ENCODE results near the gene KCNN3.

KCNN3 gene

GRCh38 chr1:154851392-154852177 lies 18.5 kb downstream of the KCNN3 start (continued):
- no peak for TF ChIP-seq CSRNP3 (CRISPR knock-in tag; IDR thresholded peaks at IDR 0.05)
- no peak for TF ChIP-seq PPARA (CRISPR knock-in tag; IDR thresholded peaks at IDR 0.05; ENCODE audit: borderline replicate concordance)
- TF ChIP-seq SNAI2 (CRISPR knock-in tag; IDR thresholded peaks at IDR 0.05) = no peak
- TF ChIP-seq, protein P1, sequence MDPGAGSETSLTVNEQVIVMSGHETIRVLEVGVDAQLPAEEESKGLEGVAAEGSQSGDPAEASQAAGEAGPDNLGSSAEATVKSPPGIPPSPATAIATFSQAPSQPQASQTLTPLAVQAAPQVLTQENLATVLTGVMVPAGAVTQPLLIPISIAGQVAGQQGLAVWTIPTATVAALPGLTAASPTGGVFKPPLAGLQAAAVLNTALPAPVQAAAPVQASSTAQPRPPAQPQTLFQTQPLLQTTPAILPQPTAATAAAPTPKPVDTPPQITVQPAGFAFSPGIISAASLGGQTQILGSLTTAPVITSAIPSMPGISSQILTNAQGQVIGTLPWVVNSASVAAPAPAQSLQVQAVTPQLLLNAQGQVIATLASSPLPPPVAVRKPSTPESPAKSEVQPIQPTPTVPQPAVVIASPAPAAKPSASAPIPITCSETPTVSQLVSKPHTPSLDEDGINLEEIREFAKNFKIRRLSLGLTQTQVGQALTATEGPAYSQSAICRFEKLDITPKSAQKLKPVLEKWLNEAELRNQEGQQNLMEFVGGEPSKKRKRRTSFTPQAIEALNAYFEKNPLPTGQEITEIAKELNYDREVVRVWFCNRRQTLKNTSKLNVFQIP (CRISPR knock-in tag; IDR thresholded peaks at IDR 0.05; ENCODE audit: borderline replicate concordance, low read depth) = no peak
- TF ChIP-seq ZNF8 (CRISPR knock-in tag; IDR thresholded peaks at IDR 0.05) = no peak
- TF ChIP-seq ISL1 (CRISPR knock-in tag; IDR thresholded peaks at IDR 0.05) = no peak
- TF ChIP-seq GLIS3 (CRISPR knock-in tag; IDR thresholded peaks at IDR 0.05) = no peak

GRCh38 chr1:154849645-154850131 lies 20.4 kb downstream of the KCNN3 start:
- no peak for ATAC-seq
- TF ChIP-seq CSRNP3 (CRISPR knock-in tag; IDR thresholded peaks at IDR 0.05) (no peak), SNAI2 (CRISPR knock-in tag; IDR thresholded peaks at IDR 0.05) (no peak), TCF4 (CRISPR knock-in tag; IDR thresholded peaks at IDR 0.05; ENCODE audit: borderline replicate concordance) (no peak), OSR1 (CRISPR knock-in tag; IDR thresholded peaks at IDR 0.05) (no peak), ARNTL (CRISPR knock-in tag; IDR thresholded peaks at IDR 0.05; ENCODE audit: borderline replicate concordance, low read depth) (no peak), ZFP30 (CRISPR knock-in tag; IDR thresholded peaks at IDR 0.05) (no peak), ESRRG (CRISPR knock-in tag; IDR thresholded peaks at IDR 0.05) (no peak), ZFP3 (CRISPR knock-in tag; IDR thresholded peaks at IDR 0.05) (no peak), GLIS3 (CRISPR knock-in tag; IDR thresholded peaks at IDR 0.05) (no peak), ZC3H10 (CRISPR knock-in tag; IDR thresholded peaks at IDR 0.05) (no peak)
- TF ChIP-seq, protein P2, sequence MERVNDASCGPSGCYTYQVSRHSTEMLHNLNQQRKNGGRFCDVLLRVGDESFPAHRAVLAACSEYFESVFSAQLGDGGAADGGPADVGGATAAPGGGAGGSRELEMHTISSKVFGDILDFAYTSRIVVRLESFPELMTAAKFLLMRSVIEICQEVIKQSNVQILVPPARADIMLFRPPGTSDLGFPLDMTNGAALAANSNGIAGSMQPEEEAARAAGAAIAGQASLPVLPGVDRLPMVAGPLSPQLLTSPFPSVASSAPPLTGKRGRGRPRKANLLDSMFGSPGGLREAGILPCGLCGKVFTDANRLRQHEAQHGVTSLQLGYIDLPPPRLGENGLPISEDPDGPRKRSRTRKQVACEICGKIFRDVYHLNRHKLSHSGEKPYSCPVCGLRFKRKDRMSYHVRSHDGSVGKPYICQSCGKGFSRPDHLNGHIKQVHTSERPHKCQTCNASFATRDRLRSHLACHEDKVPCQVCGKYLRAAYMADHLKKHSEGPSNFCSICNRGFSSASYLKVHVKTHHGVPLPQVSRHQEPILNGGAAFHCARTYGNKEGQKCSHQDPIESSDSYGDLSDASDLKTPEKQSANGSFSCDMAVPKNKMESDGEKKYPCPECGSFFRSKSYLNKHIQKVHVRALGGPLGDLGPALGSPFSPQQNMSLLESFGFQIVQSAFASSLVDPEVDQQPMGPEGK (CRISPR knock-in tag; IDR thresholded peaks at IDR 0.05; ENCODE audit: borderline replicate concordance) = no peak
- TF ChIP-seq, protein P3, sequence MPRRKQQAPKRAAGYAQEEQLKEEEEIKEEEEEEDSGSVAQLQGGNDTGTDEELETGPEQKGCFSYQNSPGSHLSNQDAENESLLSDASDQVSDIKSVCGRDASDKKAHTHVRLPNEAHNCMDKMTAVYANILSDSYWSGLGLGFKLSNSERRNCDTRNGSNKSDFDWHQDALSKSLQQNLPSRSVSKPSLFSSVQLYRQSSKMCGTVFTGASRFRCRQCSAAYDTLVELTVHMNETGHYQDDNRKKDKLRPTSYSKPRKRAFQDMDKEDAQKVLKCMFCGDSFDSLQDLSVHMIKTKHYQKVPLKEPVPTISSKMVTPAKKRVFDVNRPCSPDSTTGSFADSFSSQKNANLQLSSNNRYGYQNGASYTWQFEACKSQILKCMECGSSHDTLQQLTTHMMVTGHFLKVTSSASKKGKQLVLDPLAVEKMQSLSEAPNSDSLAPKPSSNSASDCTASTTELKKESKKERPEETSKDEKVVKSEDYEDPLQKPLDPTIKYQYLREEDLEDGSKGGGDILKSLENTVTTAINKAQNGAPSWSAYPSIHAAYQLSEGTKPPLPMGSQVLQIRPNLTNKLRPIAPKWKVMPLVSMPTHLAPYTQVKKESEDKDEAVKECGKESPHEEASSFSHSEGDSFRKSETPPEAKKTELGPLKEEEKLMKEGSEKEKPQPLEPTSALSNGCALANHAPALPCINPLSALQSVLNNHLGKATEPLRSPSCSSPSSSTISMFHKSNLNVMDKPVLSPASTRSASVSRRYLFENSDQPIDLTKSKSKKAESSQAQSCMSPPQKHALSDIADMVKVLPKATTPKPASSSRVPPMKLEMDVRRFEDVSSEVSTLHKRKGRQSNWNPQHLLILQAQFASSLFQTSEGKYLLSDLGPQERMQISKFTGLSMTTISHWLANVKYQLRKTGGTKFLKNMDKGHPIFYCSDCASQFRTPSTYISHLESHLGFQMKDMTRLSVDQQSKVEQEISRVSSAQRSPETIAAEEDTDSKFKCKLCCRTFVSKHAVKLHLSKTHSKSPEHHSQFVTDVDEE (CRISPR knock-in tag; IDR thresholded peaks at IDR 0.05) = no peak

DNA sequence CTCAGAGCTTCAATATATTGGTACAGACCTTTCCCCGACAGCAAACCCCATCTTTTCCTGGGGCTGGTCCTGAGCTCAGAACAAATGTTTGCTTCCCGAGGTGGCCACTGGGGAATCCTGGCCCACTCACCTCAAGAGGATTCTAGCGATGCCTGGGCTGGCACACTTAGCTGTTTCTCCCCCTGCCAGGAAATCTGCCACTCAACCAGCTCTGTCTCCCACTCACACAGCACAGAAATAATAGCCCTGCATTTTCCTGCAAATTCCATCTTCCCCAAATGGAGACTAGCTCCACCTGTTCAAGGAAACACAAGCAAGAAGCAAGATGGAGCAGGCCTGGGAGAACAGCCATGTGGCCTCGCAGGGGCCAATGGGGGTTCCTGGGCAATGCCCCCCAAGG lies 21.1 kb downstream of the KCNN3 start:
- no peak for ATAC-seq
- TF ChIP-seq ZC3H10 (CRISPR knock-in tag; IDR thresholded peaks at IDR 0.05) (no peak), ZNF565 (CRISPR knock-in tag; conservative IDR thresholded peaks at IDR 0.05; ENCODE audit: low read depth) (no peak), TOX (CRISPR knock-in tag; IDR thresholded peaks at IDR 0.05; ENCODE audit: borderline replicate concordance) (no peak), OSR1 (CRISPR knock-in tag; IDR thresholded peaks at IDR 0.05) (no peak), RARB (CRISPR knock-in tag; IDR thresholded peaks at IDR 0.05) (no peak), ARNTL (CRISPR knock-in tag; IDR thresholded peaks at IDR 0.05; ENCODE audit: borderline replicate concordance, low read depth) (no peak), CSRNP3 (CRISPR knock-in tag; IDR thresholded peaks at IDR 0.05) (no peak), GLIS3 (CRISPR knock-in tag; IDR thresholded peaks at IDR 0.05) (no peak), ZNF8 (CRISPR knock-in tag; IDR thresholded peaks at IDR 0.05) (no peak), ISL1 (CRISPR knock-in tag; IDR thresholded peaks at IDR 0.05) (no peak)

All from SK-N-SH treated with all-trans-retinoic acid at 6 μM for 48 hours (cell line).